ENCODE results near the gene FAM149B1. TPM values are rescaled to one million over a fixed set of nuclear protein-coding genes. Genes with fewer than 3 reads are reported as not detected.

Gene FAM149B1
- total and polyA plus RNA-seq, 2 of the 13 experiments (the other 11 are each of a cell fraction or from before 2014, with no cell fraction given) = 9.3 to 16.8 TPM

DNA sequence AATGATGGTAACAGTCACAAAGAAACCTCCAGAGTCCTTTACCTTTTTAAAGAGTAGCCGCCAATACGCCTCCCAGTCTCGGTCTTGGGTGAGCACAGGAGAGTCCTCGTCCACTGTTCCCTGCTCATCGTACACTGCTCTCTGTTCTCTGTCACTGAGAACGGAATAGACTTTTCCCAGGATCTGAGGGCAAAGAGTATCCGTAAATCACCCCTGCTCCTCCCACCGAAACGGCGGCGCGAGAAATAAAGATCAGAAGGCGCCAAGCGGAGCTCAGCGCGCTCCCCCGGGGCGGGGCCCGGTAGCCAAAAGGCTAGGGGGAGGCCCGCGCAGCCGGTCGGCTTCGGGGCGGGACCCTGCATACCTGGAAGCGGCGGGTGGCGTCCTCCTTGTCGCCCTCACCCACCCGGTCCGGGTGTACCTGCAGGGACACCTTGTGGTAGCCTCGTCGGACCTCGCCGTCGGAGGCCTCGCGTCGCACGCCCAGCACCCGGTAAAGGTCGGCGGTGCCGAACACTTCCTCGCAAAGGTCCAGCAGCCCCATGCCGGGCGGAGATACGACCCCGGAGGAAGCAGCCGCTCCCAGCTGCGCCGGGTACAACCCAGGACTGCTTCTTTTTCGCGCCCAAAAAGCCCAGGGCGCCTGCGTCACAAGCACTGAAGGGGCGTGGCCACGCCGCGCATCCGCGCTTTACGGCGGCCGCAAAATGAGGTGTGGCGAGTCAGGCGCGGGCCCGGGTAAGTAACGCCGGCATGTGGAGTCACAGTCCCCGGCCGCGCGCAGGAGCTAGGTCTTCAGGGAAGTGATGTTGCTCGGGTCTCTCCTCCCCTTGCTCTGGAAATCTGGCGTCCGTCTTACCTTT is 79.0 kb downstream of the FAM149B1 start, which contains the start of gene DNAJC9 (continued):
- TF ChIP-seq POGK (CRISPR knock-in tag; conservative IDR thresholded peaks at IDR 0.05) (peak; percentile 92), ZNF570 (CRISPR knock-in tag; IDR thresholded peaks at IDR 0.05; ENCODE audit: borderline replicate concordance) (no peak), CERS6 (CRISPR knock-in tag; IDR thresholded peaks at IDR 0.05) (no peak), PHF21A (CRISPR knock-in tag; IDR thresholded peaks at IDR 0.05) (peak; percentile 91), RBM22 (optimal IDR thresholded peaks at IDR 0.05; ENCODE audit: low read length) (peak; percentile 90), HCFC1 (IDR thresholded peaks at IDR 0.05; ENCODE audit: low read depth, low read length) (peak; percentile 43; the same call in 1 of the 2 replicates), ZBTB2 (CRISPR knock-in tag; IDR thresholded peaks at IDR 0.05; ENCODE audit: low read depth) (peak; percentile 81; the same call in 1 of the 2 replicates), ZNF17 (CRISPR knock-in tag; IDR thresholded peaks at IDR 0.05) (0 out of 2 replicates have a peak, but pooled peaks have one; percentile 73), KDM5A (IDR thresholded peaks at IDR 0.05; ENCODE audit: borderline replicate concordance, low read length) (peak; percentile 81; the same call in 1 of the 2 replicates), MXI1 (IDR thresholded peaks at IDR 0.05; ENCODE audit: borderline replicate concordance, low read depth, low read length) (peak; percentile 93; the same call in 1 of the 3 replicates), ZBTB21 (CRISPR knock-in tag; IDR thresholded peaks at IDR 0.05) (peak; percentile 51), ZBTB14 (CRISPR knock-in tag; IDR thresholded peaks at IDR 0.05) (peak; percentile 94)
- TF ChIP-seq, protein P1, sequence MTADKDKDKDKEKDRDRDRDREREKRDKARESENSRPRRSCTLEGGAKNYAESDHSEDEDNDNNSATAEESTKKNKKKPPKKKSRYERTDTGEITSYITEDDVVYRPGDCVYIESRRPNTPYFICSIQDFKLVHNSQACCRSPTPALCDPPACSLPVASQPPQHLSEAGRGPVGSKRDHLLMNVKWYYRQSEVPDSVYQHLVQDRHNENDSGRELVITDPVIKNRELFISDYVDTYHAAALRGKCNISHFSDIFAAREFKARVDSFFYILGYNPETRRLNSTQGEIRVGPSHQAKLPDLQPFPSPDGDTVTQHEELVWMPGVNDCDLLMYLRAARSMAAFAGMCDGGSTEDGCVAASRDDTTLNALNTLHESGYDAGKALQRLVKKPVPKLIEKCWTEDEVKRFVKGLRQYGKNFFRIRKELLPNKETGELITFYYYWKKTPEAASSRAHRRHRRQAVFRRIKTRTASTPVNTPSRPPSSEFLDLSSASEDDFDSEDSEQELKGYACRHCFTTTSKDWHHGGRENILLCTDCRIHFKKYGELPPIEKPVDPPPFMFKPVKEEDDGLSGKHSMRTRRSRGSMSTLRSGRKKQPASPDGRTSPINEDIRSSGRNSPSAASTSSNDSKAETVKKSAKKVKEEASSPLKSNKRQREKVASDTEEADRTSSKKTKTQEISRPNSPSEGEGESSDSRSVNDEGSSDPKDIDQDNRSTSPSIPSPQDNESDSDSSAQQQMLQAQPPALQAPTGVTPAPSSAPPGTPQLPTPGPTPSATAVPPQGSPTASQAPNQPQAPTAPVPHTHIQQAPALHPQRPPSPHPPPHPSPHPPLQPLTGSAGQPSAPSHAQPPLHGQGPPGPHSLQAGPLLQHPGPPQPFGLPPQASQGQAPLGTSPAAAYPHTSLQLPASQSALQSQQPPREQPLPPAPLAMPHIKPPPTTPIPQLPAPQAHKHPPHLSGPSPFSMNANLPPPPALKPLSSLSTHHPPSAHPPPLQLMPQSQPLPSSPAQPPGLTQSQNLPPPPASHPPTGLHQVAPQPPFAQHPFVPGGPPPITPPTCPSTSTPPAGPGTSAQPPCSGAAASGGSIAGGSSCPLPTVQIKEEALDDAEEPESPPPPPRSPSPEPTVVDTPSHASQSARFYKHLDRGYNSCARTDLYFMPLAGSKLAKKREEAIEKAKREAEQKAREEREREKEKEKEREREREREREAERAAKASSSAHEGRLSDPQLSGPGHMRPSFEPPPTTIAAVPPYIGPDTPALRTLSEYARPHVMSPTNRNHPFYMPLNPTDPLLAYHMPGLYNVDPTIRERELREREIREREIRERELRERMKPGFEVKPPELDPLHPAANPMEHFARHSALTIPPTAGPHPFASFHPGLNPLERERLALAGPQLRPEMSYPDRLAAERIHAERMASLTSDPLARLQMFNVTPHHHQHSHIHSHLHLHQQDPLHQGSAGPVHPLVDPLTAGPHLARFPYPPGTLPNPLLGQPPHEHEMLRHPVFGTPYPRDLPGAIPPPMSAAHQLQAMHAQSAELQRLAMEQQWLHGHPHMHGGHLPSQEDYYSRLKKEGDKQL (CRISPR knock-in tag; IDR thresholded peaks at IDR 0.05; ENCODE audit: low read depth) = 0 out of 2 replicates have a peak, but pooled peaks have one; percentile 42

Measured in HepG2 (cell line).